Neuronal stem cell (in vitro differentiated cells): ENCODE results near the gene SLC25A44.
"Not testable (repeated sequence)": the region's sequence is repeated elsewhere in the genome, so short reads cannot be mapped to it uniquely, and the experiment has no call there.

Experiments
- DNase-seq: peaks from one replicate; pipeline ENCODE4 v3.0.0-alpha.2; 2013; ENCODE audit warnings: low spot score
- H2AFZ ChIP-seq: one replicate; pipeline ENCODE4 v1.6.1; 2013; ENCODE audit warnings: mild to moderate bottlenecking, low read length, inconsistent platforms
- H2AK5ac ChIP-seq: 2 replicates; pipeline ENCODE4 v1.6.1; 2013; ENCODE audit warnings: low read depth, mild to moderate bottlenecking, inconsistent platforms, low read length, moderate library complexity, mixed read lengths
- H2BK120ac ChIP-seq: 2 replicates; pipeline ENCODE4 v1.6.1; 2013; ENCODE audit warnings: low read depth, mild to moderate bottlenecking, inconsistent platforms, low read length, moderate library complexity, mixed read lengths
- H2BK12ac ChIP-seq: one replicate; pipeline ENCODE4 v1.6.1; 2013; ENCODE audit warnings: low read length, inconsistent platforms
- H2BK15ac ChIP-seq: 2 replicates; pipeline ENCODE4 v1.6.1; 2013; ENCODE audit warnings: mild to moderate bottlenecking, low read length, inconsistent platforms, mixed read lengths
- H2BK5ac ChIP-seq: one replicate; pipeline ENCODE4 v1.6.1; 2013; ENCODE audit warnings: inconsistent platforms, mild to moderate bottlenecking, low read length, moderate library complexity
- H3K14ac ChIP-seq: one replicate; pipeline ENCODE4 v1.6.1; 2013; ENCODE audit warnings: low read length, inconsistent platforms
- H3K18ac ChIP-seq: 2 replicates; pipeline ENCODE4 v1.6.1; 2013; ENCODE audit warnings: low read length, inconsistent platforms
- H3K23ac ChIP-seq: 2 replicates; pipeline ENCODE4 v1.6.1; 2013; ENCODE audit warnings: low read depth, mild to moderate bottlenecking, mixed read lengths, low read length, inconsistent platforms; ENCODE audit not compliant: poor library complexity
- H3K27ac ChIP-seq: replicated peaks from 3 replicates; pipeline ENCODE4 v1.5.1; 2013; ENCODE audit warnings: low read length, inconsistent platforms
- H3K27me3 ChIP-seq, 3 experiments: 2 replicates each; pipeline ENCODE4 v1.6.1; 2013; ENCODE audit warnings: low read length in 3 of 3, mild to moderate bottlenecking in 2 of 3, inconsistent platforms in 1 of 3, low read depth in 1 of 3, mixed read lengths in 1 of 3, moderate library complexity in 1 of 3; ENCODE audit not compliant: control insufficient read depth in 3 of 3, insufficient read depth in 3 of 3
- H3K36me3 ChIP-seq, 2 donors: replicated peaks in 1 of 2; 2 replicates each; pipeline ENCODE4 v1.6.1; 2013; ENCODE audit warnings: low read length in 2 of 2; ENCODE audit not compliant: control insufficient read depth in 2 of 2, insufficient read depth in 2 of 2
- H3K4ac ChIP-seq: 2 replicates; pipeline ENCODE4 v1.6.1; 2013; ENCODE audit warnings: inconsistent platforms, mild to moderate bottlenecking, low read length, moderate library complexity
- H3K4me1 ChIP-seq, 2 donors: 1 replicate in 1 of 2; 2 replicates in 1 of 2; pipeline ENCODE4 v1.6.1; 2013; ENCODE audit warnings: low read length in 2 of 2, low read depth in 1 of 2; ENCODE audit not compliant: control insufficient read depth in 2 of 2, insufficient read depth in 1 of 2
- H3K4me2 ChIP-seq: one replicate; pipeline ENCODE4 v1.6.1; 2013; ENCODE audit warnings: mild to moderate bottlenecking, low read length, inconsistent platforms; ENCODE audit not compliant: insufficient read depth, poor library complexity, severe bottlenecking
- H3K4me3 ChIP-seq, 2 donors: 2 replicates each; pipeline ENCODE4 v1.5.1; 2013; ENCODE audit warnings: low read length in 2 of 2, mild to moderate bottlenecking in 2 of 2, inconsistent platforms in 1 of 2, moderate library complexity in 1 of 2
- H3K79me1 ChIP-seq: one replicate; pipeline ENCODE4 v1.6.1; 2013; ENCODE audit warnings: low read depth, mild to moderate bottlenecking, inconsistent platforms, low read length, moderate library complexity
- H3K9ac ChIP-seq: one replicate; pipeline ENCODE4 v1.6.1; 2013; ENCODE audit warnings: mild to moderate bottlenecking, low read depth, low read length, inconsistent platforms; ENCODE audit not compliant: poor library complexity
- H3K9me3 ChIP-seq, 2 donors: replicated peaks in 1 of 2; 2 replicates each; pipeline versions ENCODE3 to v1.6.1; 2013; ENCODE audit warnings: low read length in 2 of 2, mild to moderate bottlenecking in 2 of 2, inconsistent platforms in 1 of 2, low read depth in 1 of 2, mixed read lengths in 1 of 2, moderate library complexity in 1 of 2; ENCODE audit not compliant: control insufficient read depth in 2 of 2, insufficient read depth in 1 of 2
- H4K8ac ChIP-seq: one replicate; pipeline ENCODE4 v1.6.1; 2013; ENCODE audit warnings: low read depth, mild to moderate bottlenecking, inconsistent platforms, low read length, moderate library complexity
- H4K91ac ChIP-seq: one replicate; pipeline ENCODE4 v1.6.1; 2013; ENCODE audit warnings: low read length, low read depth, mild to moderate bottlenecking, inconsistent platforms; ENCODE audit not compliant: poor library complexity
- WGBS, 2 donors: extraction: QIAGEN DNeasy Blood & Tissue Kit; methylation state at CpG; one replicate each; pipeline ENCODE4 v1.1.7; 2013; ENCODE audit warnings: missing lambda C conversion rate in 2 of 2, mixed read lengths in 1 of 2; ENCODE audit not compliant: insufficient read length in 2 of 2, insufficient replicate concordance in 1 of 2; ENCODE audit errors: extremely low coverage in 2 of 2; 5-methylcytosine and 5-hydroxymethylcytosine counted together

The SLC25A44 gene

GRCh38 chr1:156216361-156217086 is 22.6 kb downstream of the SLC25A44 start:
- H3K27ac ChIP-seq: not testable (repeated sequence)

DNA sequence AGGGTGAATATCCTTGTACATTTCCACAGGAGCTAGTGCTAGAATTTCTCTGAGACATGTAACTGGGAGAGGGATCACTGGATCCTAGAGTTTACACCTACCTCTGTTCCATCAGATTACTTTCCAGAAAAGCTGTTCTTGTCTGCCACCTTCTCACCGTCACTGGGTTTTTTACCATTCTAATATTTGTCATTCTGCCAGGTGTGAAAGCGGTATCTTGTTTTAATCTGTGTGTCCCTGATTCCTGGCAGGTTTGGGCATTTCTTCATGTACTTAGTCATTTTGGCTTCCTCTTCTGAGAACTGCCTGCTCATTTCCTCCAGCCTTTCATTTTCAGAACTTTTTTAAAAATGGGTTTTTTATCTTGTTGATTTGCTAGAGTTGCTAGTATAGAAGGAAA is 24.0 kb downstream of the SLC25A44 start:
- H2BK120ac ChIP-seq: no peak overlapping the region
- no peak overlapping the region for H3K4ac ChIP-seq
- H3K23ac ChIP-seq: no peak overlapping the region
- no peak overlapping the region for H3K18ac ChIP-seq
- H3K79me1 ChIP-seq: peaks cover 2% of the 10 kb centered on the region
- no peak overlapping the region for H2BK12ac ChIP-seq
- no peak overlapping the region for H2BK15ac ChIP-seq
- H4K91ac ChIP-seq: no peak overlapping the region
- WGBS, 2 donors: no CpG with 5 or more reads among the region's 2 CpGs
- H3K4me3 ChIP-seq: no peak overlapping the region
- H3K27me3 ChIP-seq: no peaks in the 10 kb centered on the region
- no peak overlapping the region for H2AK5ac ChIP-seq
- no peaks in the 10 kb centered on the region for H3K4me1 ChIP-seq
- no peak for DNase-seq
- no peak overlapping the region for H2BK5ac ChIP-seq
- H3K9ac ChIP-seq: no peak overlapping the region
- no peak overlapping the region for H3K14ac ChIP-seq
- H3K4me2 ChIP-seq: no peak overlapping the region
- peaks cover 0 to 2% of the 10 kb centered on the region in 2 donors for H3K9me3 ChIP-seq
- no peak overlapping the region for H4K8ac ChIP-seq
- peaks cover 13 to 52% of the 10 kb centered on the region in 2 donors for H3K36me3 ChIP-seq
- H2AFZ ChIP-seq: no peak overlapping the region
- no peak overlapping the region for H3K27ac ChIP-seq

More at GRCh38 chr1:156216361-156217086, 22.6 kb downstream of the SLC25A44 start:
- H4K8ac ChIP-seq, H2BK120ac ChIP-seq, H2AK5ac ChIP-seq, H3K9me3 ChIP-seq, H3K9ac ChIP-seq, H2AFZ ChIP-seq, H3K4me3 ChIP-seq, H3K79me1 ChIP-seq, H3K4me2 ChIP-seq, DNase-seq, H2BK15ac ChIP-seq, H3K18ac ChIP-seq, H3K4me1 ChIP-seq, H2BK5ac ChIP-seq, H3K23ac ChIP-seq, H3K27me3 ChIP-seq, H3K4ac ChIP-seq, H3K14ac ChIP-seq, H2BK12ac ChIP-seq, H4K91ac ChIP-seq: not testable (repeated sequence)
- peaks cover 8 to 44% of the 10 kb centered on the region in 2 donors for H3K36me3 ChIP-seq
- no CpG with 5 or more reads among the region's 55 CpGs for WGBS, 2 donors

DNA sequence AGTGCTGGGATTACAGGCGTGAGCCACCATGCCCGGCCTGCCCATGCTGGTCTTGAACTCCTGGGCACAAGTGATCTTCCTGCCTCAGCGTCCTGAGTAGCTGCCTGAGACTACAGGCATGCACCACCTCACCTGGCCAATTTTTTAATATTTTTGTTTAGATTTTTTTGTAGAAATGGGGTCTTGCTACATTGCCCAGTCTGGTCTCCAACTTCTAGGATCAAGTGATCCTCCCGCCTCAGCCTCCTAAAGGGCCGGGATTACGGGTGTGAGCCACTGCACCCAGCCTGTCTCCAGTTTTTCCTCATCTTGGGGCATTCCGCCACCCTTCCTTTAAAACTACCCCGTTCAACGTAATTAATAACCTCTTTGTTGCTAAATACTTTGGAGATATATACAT is 26.3 kb downstream of the SLC25A44 start:
- no peak overlapping the region for H4K8ac ChIP-seq
- H3K9me3 ChIP-seq: peaks cover 0 to 2% of the 10 kb centered on the region in 2 donors
- no peak overlapping the region for H4K91ac ChIP-seq
- no peak overlapping the region for H3K18ac ChIP-seq
- no peak overlapping the region for H2BK120ac ChIP-seq
- H2BK15ac ChIP-seq: no peak overlapping the region
- H2AFZ ChIP-seq: no peak overlapping the region
- no CpG with 5 or more reads among the region's 9 CpGs for WGBS, 2 donors
- no peaks in the 10 kb centered on the region for H3K4me1 ChIP-seq
- no peak overlapping the region for H3K14ac ChIP-seq
- no peak overlapping the region for H3K4me2 ChIP-seq
- H3K27ac ChIP-seq: no peak overlapping the region
- H2BK5ac ChIP-seq: no peak overlapping the region
- DNase-seq: no peak
- H3K79me1 ChIP-seq: peaks cover 7% of the 10 kb centered on the region
- no peaks in the 10 kb centered on the region for H3K27me3 ChIP-seq
- no peak overlapping the region for H3K4me3 ChIP-seq
- H3K36me3 ChIP-seq: peaks cover 21 to 56% of the 10 kb centered on the region in 2 donors
- H3K9ac ChIP-seq: no peak overlapping the region
- no peak overlapping the region for H3K4ac ChIP-seq
- no peak overlapping the region for H2AK5ac ChIP-seq
- H3K23ac ChIP-seq: no peak overlapping the region
- no peak overlapping the region for H2BK12ac ChIP-seq

DNA sequence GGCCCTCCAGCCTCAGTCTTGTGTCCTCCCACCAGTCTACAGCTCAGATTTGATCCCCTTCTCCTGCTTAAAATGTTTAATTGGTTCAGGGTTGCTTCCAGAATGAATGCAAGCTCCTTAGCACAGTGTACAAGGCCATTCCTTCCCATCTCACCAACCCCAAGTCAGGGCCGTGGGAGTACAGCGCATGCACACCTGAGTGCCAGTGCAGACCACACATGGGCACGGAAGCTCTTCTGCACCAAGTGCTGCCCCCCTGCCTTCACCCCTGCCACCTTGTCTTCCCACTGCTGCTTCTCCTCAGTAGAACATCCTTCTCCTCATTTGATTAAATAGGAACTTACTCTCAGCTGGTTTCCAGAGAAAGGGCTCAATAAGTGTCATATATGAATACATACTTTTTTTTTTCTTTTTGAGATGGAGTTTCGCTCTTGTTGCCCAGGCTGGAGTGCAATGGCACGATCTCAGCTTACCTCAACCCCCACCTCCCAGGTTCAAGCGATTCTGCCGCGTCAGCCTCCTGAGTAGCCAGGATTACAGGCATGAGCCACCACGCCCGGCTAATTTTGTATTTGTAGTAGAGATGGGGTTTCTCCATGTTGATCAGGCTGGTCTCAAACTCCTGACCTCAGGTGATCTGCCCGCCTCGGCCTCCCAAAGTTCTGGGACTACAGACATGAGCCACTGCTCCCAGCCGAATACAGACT is 28.2 kb downstream of the SLC25A44 start:
- Histone ChIP-seq H2BK120ac (no peak overlapping the region), H2BK12ac (no peak overlapping the region), H3K27ac (no peak overlapping the region), H4K91ac (no peak overlapping the region), H3K9me3 (peaks cover 0 to 2% of the 10 kb centered on the region in 2 donors), H3K23ac (no peak overlapping the region), H3K4me3 (no peak overlapping the region), H3K9ac (no peak overlapping the region), H3K4me1 (no peaks in the 10 kb centered on the region), H3K27me3 (no peaks in the 10 kb centered on the region), H3K14ac (no peak overlapping the region), H3K18ac (no peak overlapping the region), H2BK5ac (no peak overlapping the region), H2AFZ (no peak overlapping the region), H2BK15ac (no peak overlapping the region), H3K79me1 (peaks cover 7% of the 10 kb centered on the region), H3K36me3 (peaks cover 25 to 64% of the 10 kb centered on the region in 2 donors), H4K8ac (no peak overlapping the region), H3K4ac (no peak overlapping the region), H3K4me2 (no peak overlapping the region), H2AK5ac (no peak overlapping the region)
- WGBS, 2 donors: no CpG with 5 or more reads among the region's 13 CpGs
- no peak for DNase-seq
